ENCODE results near the gene ADGRV1.

- TF ChIP-seq CTCF (IDR thresholded peaks at IDR 0.05) (no peak), ZFX (IDR thresholded peaks at IDR 0.05; ENCODE audit: borderline replicate concordance) (no peak)
Measured at GRCh38 chr5:90510438-90510837, 48.2 kb upstream of the ADGRV1 start.

Data from 22Rv1 (cell line).